GM21619 (cell line): ENCODE data around the gene PITPNC1.
"Not testable (repeated sequence)": the region's sequence is repeated elsewhere in the genome, so short reads cannot be mapped to it uniquely, and the experiment has no call there.

Source experiments
- ATAC-seq: cut with Tn5 transposase; IDR thresholded peaks from one replicate; pipeline ENCODE4 v1.9.1; 2021; ENCODE audit not compliant: unreplicated experiment

PITPNC1 gene

GRCh38 chr17:67458203-67458602 is 81.1 kb downstream of the PITPNC1 start:
- ATAC-seq, result no peak

DNA sequence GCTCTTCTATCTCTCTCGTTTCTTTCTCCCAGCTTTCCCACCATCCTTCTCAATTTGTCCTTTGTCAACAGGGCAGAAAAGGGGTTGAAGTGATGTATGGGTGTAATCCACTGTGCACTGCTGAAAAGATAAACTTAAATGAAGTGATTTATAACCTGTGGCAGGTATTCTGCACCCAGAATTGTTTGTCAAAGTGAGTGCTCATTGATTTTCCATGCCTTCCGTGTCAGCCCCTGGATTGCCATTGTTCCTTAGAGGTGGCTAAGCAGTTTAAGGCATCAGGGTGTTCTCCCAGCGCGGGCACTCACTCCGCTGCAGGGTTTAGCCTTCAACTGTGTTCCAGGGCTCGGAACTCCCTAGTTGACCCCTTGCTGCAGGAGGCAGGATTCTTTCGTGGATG is 82.9 kb downstream of the PITPNC1 start:
- no peak for ATAC-seq

DNA sequence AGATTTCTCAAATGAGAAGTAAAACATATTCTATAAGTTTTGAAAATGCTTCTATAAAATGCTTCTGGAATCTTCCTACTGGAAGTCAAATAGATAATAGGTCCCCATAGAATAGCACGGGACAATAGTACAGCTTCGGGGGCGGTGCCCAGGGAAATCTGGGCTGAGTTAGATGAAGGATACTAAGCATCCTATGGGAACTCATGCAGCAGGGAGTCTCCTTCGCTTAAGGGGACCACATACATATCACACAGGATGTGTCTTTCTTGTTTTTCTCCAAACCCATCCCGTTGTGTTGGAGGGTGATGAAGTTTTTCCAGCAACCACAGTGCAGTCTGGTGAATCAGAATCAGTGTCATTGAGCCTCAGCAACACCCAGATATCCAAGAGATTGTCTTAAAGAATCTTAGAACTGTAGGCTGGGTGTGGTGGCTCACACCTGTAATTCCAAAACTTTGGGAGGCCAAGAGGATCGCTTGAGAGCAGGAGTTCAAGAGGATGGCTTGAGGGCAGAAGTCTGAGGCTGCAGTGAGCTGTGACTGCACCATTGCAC is 84.2 kb downstream of the PITPNC1 start:
- no peak for ATAC-seq

- ATAC-seq, result no peak
Observed at GRCh38 chr17:67461876-67462275, 84.8 kb downstream of the PITPNC1 start.

GRCh38 chr17:67466251-67466796 is 89.2 kb downstream of the PITPNC1 start:
- ATAC-seq, result no peak

- ATAC-seq, result peak; percentile 66
Observed at GRCh38 chr17:67467500-67468455, 90.7 kb downstream of the PITPNC1 start.

DNA sequence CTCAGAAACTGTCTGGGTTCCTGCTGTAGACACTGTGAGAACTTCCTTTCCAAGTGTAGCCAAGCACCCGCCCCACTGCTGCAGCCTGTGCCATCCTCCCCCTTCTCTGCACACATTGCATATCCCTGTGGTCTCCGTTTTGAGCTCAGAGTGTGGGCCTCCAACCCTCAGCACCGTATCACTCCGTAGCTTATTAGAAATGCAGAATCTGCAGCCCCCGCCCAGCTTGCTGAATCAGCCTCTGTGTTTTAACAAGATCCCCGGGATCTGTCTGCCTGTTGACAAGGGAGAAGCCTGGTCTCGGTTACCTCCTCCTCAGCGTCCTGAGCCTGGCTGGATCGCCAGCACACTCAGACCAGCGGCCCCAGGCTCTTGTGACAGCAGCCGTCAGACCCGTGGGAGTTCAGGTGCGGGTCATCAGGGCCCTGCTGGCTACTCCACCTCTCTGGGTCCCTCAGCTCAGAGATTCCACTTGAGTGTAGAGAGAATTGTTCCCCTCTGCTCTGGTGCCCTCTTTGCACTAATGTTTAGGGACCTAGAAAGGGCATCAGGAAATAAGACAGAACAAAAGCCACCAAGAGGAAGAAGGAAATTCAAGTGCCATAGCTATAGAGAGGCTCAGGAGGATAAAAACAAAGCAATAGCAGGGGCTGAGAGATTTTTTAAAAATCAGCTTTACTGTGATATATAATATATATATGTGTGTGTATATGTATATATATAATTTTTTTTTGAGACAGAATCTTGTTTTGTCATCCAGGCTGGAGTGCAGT is 92.3 kb downstream of the PITPNC1 start:
- no peak for ATAC-seq

GRCh38 chr17:67470163-67470562 is 93.1 kb downstream of the PITPNC1 start:
- no peak for ATAC-seq

GRCh38 chr17:67471118-67471517 is 94.0 kb downstream of the PITPNC1 start:
- no peak for ATAC-seq

DNA sequence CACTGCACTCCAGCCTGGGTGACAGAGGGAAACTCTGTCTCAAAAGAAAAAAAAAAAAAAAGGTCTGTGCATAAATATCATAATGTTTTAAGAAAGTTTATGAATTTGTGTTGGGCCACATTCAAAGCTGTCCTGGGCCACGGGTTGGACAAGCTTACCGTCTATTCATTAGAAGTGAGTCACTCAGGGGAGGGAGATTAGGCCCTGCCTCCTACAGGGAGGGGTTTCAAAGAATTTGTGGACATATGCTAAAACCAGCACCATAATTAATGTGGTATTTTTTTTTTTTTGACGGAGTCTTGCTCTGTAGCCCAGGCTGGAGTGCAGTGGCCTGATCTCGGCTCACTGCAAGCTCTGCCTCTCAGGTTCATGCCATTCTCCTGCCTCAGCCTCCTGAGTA is 95.5 kb downstream of the PITPNC1 start:
- ATAC-seq, result not testable (repeated sequence)

DNA sequence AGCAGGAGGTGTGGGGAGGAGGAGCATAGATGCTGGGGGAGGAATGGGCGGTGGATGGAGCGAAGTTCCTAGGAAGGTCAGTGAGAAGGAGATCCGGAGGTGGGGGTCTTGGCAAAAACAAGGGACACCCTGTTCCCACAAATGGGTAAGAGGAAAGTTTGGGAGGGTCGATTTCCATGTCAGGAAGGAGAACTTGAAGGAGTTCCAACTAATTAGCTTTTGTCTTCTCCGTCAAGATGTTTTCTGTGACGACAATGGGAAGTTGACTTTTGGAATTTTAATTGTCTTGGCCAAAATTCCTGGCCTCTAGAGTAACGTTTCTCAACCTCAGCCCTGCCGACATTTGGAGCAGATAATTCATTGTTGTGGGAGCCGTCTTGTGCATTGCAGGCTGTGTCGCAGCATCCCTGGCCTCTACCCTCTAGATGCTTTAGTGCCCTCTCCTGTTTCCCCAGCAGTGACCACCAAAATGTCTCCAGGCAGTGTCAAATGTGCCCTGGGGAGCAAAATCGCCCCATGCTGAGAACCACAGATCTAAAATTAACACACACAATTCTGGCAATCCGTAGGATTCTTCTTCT is 97.1 kb downstream of the PITPNC1 start:
- no peak for ATAC-seq

DNA sequence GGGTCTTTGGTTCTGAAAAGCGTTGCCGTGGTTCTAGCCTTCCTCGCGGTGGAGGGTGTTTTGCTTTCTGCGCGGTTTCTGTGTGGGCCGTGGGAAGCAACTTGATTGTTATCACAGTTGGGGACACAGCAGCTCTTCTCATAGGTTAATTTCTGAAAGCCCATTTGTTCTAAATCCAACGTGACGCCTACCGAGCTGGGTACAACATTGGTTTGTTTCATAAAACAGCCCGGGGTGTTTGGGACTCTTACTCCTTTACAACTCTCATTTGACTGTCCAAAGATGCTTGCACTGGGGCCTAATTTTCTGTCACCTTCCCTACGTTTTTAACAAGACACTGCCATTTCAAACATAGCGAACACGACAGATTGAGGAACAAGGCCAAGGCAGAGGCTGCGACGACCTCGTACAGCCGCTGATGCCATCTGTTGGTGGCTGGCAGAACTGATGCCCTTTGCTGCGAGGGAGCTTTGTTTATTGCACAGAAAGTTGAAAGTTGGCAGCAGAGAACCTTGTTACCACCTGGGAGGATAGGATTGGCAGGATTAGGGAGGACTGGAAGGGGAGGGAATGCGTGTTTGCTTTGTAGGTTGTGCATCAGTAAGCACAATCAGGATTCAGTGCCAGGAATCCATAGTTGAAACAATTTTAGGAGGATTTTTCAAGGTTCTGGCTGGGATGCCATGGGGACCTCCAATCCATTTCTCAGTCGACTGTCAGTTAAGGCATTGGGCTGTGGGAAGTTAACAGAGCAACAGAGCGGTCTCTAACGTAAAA is 98.3 kb downstream of the PITPNC1 start:
- ATAC-seq, result peak; percentile 67

GRCh38 chr17:67476787-67477335 is 99.8 kb downstream of the PITPNC1 start:
- ATAC-seq, result no peak

DNA sequence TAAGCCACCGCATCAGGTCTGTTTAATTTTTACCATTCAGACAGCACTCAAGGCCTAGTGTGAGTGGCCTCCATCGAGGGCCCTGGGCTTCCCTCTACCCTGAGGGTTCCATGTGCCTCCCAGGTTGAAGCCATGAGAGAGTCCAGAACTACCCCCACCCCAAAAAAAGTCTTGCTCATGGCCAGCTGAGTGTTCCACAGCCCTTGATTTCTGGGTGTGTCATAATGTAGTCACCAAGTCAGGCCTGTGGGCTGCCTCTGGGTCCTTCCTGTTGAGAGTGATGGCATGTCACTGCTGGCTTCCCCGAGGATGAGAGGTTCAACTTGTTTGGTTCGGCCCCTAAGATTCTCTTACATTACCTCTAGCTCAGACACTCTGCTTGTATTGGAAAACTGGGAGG is 100.6 kb downstream of the PITPNC1 start:
- no peak for ATAC-seq

DNA sequence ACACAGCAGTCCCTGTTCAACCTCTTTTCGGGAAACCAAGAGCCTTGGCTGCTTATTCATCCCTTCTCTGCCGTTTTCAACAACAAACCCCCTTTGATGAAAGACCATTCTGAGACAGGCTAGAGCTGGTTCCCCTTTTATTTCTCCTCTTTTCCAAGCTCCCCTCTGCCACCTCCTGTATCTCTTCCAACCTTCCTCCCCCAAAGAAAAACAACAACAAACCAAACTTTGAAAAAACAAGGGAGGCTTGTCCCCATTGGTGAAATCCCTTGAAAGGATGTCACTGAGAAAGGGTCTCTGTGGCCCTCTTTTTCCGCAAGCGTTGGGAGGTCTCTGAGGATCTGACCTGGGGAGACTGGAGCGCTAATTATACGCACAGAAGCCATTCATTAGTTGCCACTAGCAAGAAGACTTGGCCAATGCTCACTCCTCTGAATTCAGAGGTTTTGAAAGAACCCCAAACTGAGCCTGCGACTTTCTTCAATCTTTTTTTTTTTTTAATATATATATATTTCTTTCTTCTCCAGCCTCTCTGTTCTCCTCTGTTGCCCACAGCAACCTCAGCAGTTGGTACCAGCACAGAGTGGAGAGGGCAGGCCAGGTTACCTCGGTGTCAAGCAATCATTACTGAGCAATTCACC is 101.4 kb downstream of the PITPNC1 start:
- ATAC-seq, result no peak

GRCh38 chr17:67479148-67479547 is 102.1 kb downstream of the PITPNC1 start:
- no peak for ATAC-seq

- not testable (repeated sequence) for ATAC-seq
Observed at GRCh38 chr17:67480959-67481358, 103.9 kb downstream of the PITPNC1 start.

DNA sequence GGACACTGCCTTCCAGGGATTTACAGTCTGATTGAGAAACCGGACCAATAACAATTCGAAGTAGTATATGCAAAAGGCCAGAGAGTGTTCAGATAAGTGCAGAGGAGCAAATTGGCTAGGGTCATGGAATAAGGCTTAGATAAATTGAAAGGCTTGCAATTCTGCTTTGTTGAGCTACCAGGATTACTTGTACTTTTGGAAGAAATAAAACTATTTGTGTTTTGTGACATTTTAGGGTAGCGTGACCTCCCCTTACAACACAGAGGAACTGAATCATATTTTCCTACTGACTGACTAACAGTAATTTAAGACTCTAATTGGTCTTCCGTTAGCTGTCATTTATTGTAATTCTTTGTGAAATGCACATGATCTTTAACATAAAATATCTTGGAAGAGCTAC is 104.7 kb downstream of the PITPNC1 start:
- ATAC-seq, result no peak

DNA sequence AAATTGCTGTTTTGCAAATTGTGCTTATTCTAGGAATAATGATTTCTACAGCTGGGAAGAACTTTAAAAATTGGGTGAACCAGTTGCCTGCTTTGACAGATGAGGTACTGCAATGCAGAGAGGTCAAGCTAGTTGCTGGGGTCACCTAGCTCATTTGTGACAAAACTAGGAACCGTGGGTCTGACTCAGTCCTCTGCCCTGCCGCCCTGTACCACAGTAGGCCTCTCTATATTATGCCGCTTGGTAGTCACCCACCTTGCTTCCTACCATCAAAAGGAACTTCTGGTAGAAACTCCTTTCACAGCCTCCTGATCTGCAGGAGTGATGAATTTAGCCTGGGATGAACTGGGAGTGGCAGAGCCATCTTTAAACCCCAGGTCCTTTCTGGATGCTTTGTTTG is 105.7 kb downstream of the PITPNC1 start:
- ATAC-seq, result no peak
